ENCODE results near the gene PPP1R3D. TPM values are rescaled to one million over a fixed set of nuclear protein-coding genes. Genes with fewer than 3 reads are reported as not detected.
A peak's percentile ranks its signal among the peaks of the same experiment; 100 is the strongest.

The PPP1R3D gene, protein sequence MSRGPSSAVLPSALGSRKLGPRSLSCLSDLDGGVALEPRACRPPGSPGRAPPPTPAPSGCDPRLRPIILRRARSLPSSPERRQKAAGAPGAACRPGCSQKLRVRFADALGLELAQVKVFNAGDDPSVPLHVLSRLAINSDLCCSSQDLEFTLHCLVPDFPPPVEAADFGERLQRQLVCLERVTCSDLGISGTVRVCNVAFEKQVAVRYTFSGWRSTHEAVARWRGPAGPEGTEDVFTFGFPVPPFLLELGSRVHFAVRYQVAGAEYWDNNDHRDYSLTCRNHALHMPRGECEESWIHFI
- total RNA-seq: 3.2 TPM

DNA sequence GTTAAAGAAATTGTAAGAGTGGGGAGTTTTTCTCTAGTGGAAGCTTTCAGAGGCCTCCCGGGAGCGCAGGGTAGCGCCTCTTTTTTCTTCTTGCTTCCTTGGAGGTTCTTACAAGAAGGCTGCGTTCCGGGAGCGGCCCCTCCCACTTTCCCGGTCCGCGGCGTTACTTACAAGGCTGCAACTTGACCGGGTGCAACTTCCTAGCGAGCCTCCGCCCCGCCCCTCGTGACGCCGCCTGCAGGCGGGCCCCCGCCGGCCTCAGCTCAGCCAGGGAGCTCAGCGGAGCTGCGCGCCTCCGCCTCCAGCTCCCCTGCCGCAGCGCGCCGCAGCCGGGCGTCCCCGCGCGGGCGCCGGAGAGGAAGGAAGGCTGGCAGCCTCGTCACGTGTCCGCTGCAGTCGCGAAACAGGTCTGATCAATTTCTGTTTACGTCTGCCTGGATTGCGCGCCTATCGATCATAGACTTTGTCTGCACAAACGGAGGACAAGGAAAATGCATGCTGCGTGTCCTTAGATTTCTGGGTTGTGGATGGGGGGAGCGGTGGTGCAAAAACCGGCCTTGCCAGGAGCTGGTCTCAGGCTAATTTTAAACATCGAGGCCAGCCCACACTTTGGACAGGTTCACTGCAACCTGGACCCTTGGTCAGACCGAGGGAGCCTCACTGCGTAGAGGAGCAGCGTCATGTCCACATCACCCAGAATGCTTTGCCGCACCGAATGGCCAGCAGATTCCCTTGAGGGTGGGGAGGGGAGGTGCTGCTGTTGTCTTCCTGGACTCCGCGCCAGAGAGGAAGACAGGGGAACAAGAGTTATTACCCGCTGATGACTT is at the start of gene PPP1R3D, which contains the start of gene FAM217B:
TSS of gene PPP1R3D (minus strand) at position 177 of the 827 bp plus-strand sequence. CDS start 374 bp downstream, outside the sequence.
TSS of gene FAM217B (plus strand) at position 261 of the 827 bp plus-strand sequence. CDS start 3,555 bp downstream, outside the sequence.
- peak within 1 kb of the TSS; percentile 79 to 88 for H3K4me3 ChIP-seq
- intact Hi-C loops (cut with DNase I): loop anchor here (5.0 kb wide), 1 partner anchor 1633 kb away; the partner anchor contains the start of gene RAB22A
- H3K4me1 ChIP-seq: peaks cover 14 to 31% of the 10 kb centered on the region in 2 donors
- H3K9me3 ChIP-seq: no peaks in the 10 kb centered on the region
- H3K36me3 ChIP-seq: peaks cover 13 to 33% of the 10 kb centered on the region in 2 donors
- no peaks in the 10 kb centered on the region for H3K27me3 ChIP-seq
- peak within 1 kb of the TSS; percentile 92 to 94 for H3K27ac ChIP-seq
- TF ChIP-seq, protein P1, sequence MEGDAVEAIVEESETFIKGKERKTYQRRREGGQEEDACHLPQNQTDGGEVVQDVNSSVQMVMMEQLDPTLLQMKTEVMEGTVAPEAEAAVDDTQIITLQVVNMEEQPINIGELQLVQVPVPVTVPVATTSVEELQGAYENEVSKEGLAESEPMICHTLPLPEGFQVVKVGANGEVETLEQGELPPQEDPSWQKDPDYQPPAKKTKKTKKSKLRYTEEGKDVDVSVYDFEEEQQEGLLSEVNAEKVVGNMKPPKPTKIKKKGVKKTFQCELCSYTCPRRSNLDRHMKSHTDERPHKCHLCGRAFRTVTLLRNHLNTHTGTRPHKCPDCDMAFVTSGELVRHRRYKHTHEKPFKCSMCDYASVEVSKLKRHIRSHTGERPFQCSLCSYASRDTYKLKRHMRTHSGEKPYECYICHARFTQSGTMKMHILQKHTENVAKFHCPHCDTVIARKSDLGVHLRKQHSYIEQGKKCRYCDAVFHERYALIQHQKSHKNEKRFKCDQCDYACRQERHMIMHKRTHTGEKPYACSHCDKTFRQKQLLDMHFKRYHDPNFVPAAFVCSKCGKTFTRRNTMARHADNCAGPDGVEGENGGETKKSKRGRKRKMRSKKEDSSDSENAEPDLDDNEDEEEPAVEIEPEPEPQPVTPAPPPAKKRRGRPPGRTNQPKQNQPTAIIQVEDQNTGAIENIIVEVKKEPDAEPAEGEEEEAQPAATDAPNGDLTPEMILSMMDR (IDR thresholded peaks at IDR 0.05): peak in 1 of 3 experiments; percentile 3
- peak; percentile 95 to 99 for DNase-seq (ENCODE audit: low spot score in 2 of 2)

DNA sequence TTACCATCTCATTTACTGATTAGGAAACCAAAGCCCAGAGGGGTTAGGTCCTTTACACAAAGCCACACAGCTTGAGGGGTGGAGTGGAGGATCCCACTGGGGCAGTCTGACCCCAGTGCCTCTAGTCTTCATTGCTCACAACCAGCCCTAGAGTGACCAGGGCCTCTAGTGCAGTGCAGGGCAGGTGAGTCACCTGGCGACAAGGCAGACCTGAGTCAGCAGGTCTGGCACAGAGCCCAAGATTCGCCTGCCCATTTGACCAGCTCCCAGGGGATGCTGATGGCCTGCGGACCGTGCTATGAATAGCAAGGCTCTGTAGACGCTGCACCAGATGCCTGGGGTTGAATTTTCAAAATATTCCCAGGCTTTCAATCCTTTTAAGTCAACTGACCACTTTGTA is 48.0 kb upstream of the PPP1R3D start:
- no peaks in the 10 kb centered on the region for H3K4me1 ChIP-seq
- intact Hi-C loops (cut with DNase I): no loop called here
- no peaks in the 10 kb centered on the region for H3K27me3 ChIP-seq
- no peak overlapping the region for H3K27ac ChIP-seq
- DNase-seq (ENCODE audit: low spot score in 2 of 2): no peak
- no peak overlapping the region for H3K4me3 ChIP-seq
- no peaks in the 10 kb centered on the region for H3K36me3 ChIP-seq
- H3K9me3 ChIP-seq: no peaks in the 10 kb centered on the region
- TF ChIP-seq, protein P1 (IDR thresholded peaks at IDR 0.05): no peak

DNA sequence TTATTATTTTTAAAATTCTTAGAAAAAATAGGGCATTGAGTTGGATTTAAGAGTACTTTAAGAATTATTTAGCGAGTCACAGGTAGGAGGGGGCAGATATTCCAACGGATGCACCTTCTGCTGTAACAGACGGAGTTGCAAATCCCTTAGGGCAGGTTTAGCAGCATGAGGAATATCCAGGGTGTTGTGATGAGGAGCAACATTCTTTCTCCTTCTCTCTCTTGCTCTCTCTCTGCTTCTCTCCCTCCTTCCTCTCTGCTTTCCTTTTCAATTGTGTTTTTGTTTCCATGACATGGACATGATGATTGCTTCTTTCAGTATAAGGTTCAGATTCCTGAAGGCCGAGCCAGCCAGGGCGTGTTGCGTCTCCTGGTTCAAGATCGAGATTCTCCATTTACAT is 47.0 kb upstream of the PPP1R3D start:
- Histone ChIP-seq H3K4me3 (no peak overlapping the region), H3K36me3 (no peaks in the 10 kb centered on the region), H3K4me1 (no peaks in the 10 kb centered on the region), H3K27ac (no peak overlapping the region), H3K27me3 (no peaks in the 10 kb centered on the region), H3K9me3 (no peaks in the 10 kb centered on the region)
- intact Hi-C loops (cut with DNase I): no loop called here
- TF ChIP-seq, protein P1 (IDR thresholded peaks at IDR 0.05): no peak
- DNase-seq (ENCODE audit: low spot score in 2 of 2): no peak

- intact Hi-C loops (cut with DNase I): no loop called here
- no peaks in the 10 kb centered on the region for H3K9me3 ChIP-seq
- no peaks in the 10 kb centered on the region for H3K27me3 ChIP-seq
- no peak overlapping the region for H3K4me3 ChIP-seq
- DNase-seq (ENCODE audit: low spot score in 2 of 2): no peak
- no peaks in the 10 kb centered on the region for H3K4me1 ChIP-seq
- no peak overlapping the region for H3K27ac ChIP-seq
- TF ChIP-seq, protein P1 (IDR thresholded peaks at IDR 0.05): no peak
- H3K36me3 ChIP-seq: no peaks in the 10 kb centered on the region
These were observed 45.8 kb upstream of the PPP1R3D start for GRCh38 chr20:59985864-59986263.

DNA sequence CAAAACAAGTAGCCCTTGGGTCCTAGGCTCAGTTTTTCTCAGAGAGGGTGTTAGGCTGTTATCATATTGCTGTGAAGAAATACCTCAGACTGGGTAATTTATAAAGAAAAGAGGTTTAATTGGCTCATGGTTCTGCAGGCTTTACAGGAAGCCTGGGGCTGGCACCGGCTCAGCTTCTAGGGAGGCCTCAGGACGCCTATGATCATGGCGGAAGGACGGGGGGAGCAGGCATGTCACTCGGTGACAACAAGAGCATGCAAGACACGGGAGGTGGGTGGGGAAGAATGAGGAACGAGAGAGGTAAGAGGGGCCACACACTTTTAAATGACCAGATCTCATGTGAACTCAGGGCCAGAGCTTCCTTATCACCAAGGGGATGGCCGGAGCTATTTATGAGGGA is 45.1 kb upstream of the PPP1R3D start:
- intact Hi-C loops (cut with DNase I): no loop called here
- Histone ChIP-seq H3K4me1 (no peaks in the 10 kb centered on the region), H3K9me3 (no peaks in the 10 kb centered on the region), H3K36me3 (no peaks in the 10 kb centered on the region), H3K27me3 (no peaks in the 10 kb centered on the region), H3K27ac (no peak overlapping the region), H3K4me3 (no peak overlapping the region)
- TF ChIP-seq, protein P1 (IDR thresholded peaks at IDR 0.05): no peak
- no peak for DNase-seq (ENCODE audit: low spot score in 2 of 2)
